Nephron (organoid): ENCODE measurements around the gene PPARGC1A.

Experiments used
- H3K27ac Mint-ChIP-seq, 3 experiments: 2 replicates each; pipeline ENCODE4 v1.8.0; 2020; ENCODE audit warnings: mixed read lengths in 3 of 3, mild to moderate bottlenecking in 2 of 3, moderate library complexity in 1 of 3
- H3K27me3 Mint-ChIP-seq: 2 replicates; pipeline ENCODE4 v1.8.0; 2021; ENCODE audit warnings: low read depth, mild to moderate bottlenecking, moderate library complexity, mixed read lengths
- H3K36me3 Mint-ChIP-seq: 2 replicates; pipeline ENCODE4 v1.8.0; 2020; ENCODE audit warnings: low read depth, mixed read lengths
- H3K4me1 Mint-ChIP-seq: 2 replicates; pipeline ENCODE4 v1.8.0; 2020; ENCODE audit warnings: mixed read lengths
- H3K4me3 Mint-ChIP-seq, 3 experiments: 2 replicates each; pipeline ENCODE4 v1.8.0; 2020; ENCODE audit warnings: mild to moderate bottlenecking in 3 of 3, mixed read lengths in 3 of 3, moderate library complexity in 2 of 3
- H3K9me3 Mint-ChIP-seq: 2 replicates; pipeline ENCODE4 v1.8.0; 2020; ENCODE audit warnings: mixed read lengths
- CTCF ChIP-seq, 3 experiments: fragments of 200-600 bp; sonication (generic); IDR thresholded peaks; one replicate each; pipeline ENCODE4 v1.5.0; 2021; ENCODE audit warnings: antibody characterized with exemption in 3 of 3; ENCODE audit not compliant: unreplicated experiment in 3 of 3

The PPARGC1A gene

GRCh38 chr4:23857367-23857959 lies 32.4 kb downstream of the PPARGC1A start:
- H3K4me1 Mint-ChIP-seq = no peaks in the 10 kb centered on the region
- H3K27ac Mint-ChIP-seq = no peak overlapping the region
- no peak overlapping the region for H3K4me3 Mint-ChIP-seq
- H3K9me3 Mint-ChIP-seq = no peaks in the 10 kb centered on the region
- H3K27me3 Mint-ChIP-seq = no peaks in the 10 kb centered on the region
- H3K36me3 Mint-ChIP-seq = peaks cover 3% of the 10 kb centered on the region
- TF ChIP-seq CTCF (IDR thresholded peaks at IDR 0.05; ENCODE audit: unreplicated experiment in 3 of 3) = peak; percentile 22 to 45 (median 29)

GRCh38 chr4:23856630-23857029 lies 33.2 kb downstream of the PPARGC1A start:
- Mint-ChIP-seq H3K36me3 (peaks cover 3% of the 10 kb centered on the region), H3K27ac (no peak overlapping the region), H3K4me3 (no peak overlapping the region), H3K27me3 (no peaks in the 10 kb centered on the region), H3K9me3 (no peaks in the 10 kb centered on the region), H3K4me1 (no peaks in the 10 kb centered on the region)
- TF ChIP-seq CTCF (IDR thresholded peaks at IDR 0.05; ENCODE audit: unreplicated experiment in 3 of 3) = no peak

GRCh38 chr4:23855912-23856605 lies 33.8 kb downstream of the PPARGC1A start:
- no peak for TF ChIP-seq CTCF (IDR thresholded peaks at IDR 0.05; ENCODE audit: unreplicated experiment in 3 of 3)
- no peak overlapping the region for H3K27ac Mint-ChIP-seq
- no peaks in the 10 kb centered on the region for H3K4me1 Mint-ChIP-seq
- no peaks in the 10 kb centered on the region for H3K27me3 Mint-ChIP-seq
- no peak overlapping the region for H3K4me3 Mint-ChIP-seq
- H3K36me3 Mint-ChIP-seq = peaks cover 3% of the 10 kb centered on the region
- H3K9me3 Mint-ChIP-seq = no peaks in the 10 kb centered on the region

GRCh38 chr4:23853986-23854660 lies 35.7 kb downstream of the PPARGC1A start:
- Mint-ChIP-seq H3K4me3 (no peak overlapping the region), H3K27me3 (no peaks in the 10 kb centered on the region), H3K27ac (no peak overlapping the region), H3K4me1 (no peaks in the 10 kb centered on the region), H3K36me3 (peaks cover 3% of the 10 kb centered on the region), H3K9me3 (no peaks in the 10 kb centered on the region)
- no peak for TF ChIP-seq CTCF (IDR thresholded peaks at IDR 0.05; ENCODE audit: unreplicated experiment in 3 of 3)

GRCh38 chr4:23851464-23851863 lies 38.4 kb downstream of the PPARGC1A start:
- Mint-ChIP-seq H3K27me3 (no peaks in the 10 kb centered on the region), H3K4me1 (no peaks in the 10 kb centered on the region), H3K4me3 (no peak overlapping the region), H3K9me3 (no peaks in the 10 kb centered on the region), H3K27ac (no peak overlapping the region), H3K36me3 (peaks cover 3% of the 10 kb centered on the region)
- no peak for TF ChIP-seq CTCF (IDR thresholded peaks at IDR 0.05; ENCODE audit: unreplicated experiment in 3 of 3)
